Head of caudate nucleus (tissue), 42 donors: Measurements from ENCODE around the gene USP6NL.
A peak's percentile ranks its signal among the peaks of the same experiment; 100 is the strongest.
"Not testable (repeated sequence)": the region's sequence is repeated elsewhere in the genome, so short reads cannot be mapped to it uniquely, and the experiment has no call there.

Experiments
- DNase-seq, 42 donors: peaks; one replicate each; pipeline versions ENCODE4 v3.0.0 to v3.0.0-alpha.2; 2020 to 2021; ENCODE audit warnings: mixed read lengths in 7 of 42
- intact Hi-C: fragments of 100-400 bp; cut with DNase I; formaldehyde crosslinking; loops from one replicate; pipeline ENCODE4 v1.15.0; 2022

Gene USP6NL

DNA sequence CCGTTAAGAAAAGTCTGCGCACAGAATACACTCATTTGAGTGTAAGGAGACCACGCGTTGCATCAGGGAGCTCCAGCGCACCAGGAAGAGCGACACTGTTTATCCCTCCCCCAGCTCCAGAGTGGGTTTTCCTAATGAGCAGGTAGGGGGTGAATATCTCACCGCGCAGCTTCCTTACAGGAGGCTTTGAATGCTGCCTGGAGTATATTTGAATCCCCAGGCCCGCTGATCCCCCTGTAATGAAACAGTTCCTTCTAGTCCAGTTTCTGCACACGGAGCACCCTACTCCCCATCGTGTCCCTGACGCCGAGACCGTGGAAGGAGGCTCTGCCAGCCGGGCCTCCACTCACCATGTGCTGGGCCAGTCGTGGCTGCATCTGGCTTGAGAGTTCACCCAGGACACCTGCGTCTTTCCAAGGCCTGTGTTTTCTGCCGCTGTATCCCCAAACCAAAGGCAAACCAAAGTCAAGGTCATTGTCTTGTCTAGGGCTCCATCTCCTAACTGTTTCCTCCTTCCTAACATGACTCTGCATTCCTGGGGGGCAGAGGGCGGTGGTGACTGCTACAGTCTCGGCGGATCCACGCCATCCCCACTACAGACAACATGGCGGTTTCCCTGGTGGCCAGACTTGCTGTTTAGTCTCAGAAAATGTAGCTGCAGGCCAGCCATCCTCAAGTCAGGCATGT, 167.8 kb downstream of the USP6NL start:
- intact Hi-C loops = no loop called here
- DNase-seq = peak in 3 of 42 donors; percentile 16 to 36 (median 24)

DNA sequence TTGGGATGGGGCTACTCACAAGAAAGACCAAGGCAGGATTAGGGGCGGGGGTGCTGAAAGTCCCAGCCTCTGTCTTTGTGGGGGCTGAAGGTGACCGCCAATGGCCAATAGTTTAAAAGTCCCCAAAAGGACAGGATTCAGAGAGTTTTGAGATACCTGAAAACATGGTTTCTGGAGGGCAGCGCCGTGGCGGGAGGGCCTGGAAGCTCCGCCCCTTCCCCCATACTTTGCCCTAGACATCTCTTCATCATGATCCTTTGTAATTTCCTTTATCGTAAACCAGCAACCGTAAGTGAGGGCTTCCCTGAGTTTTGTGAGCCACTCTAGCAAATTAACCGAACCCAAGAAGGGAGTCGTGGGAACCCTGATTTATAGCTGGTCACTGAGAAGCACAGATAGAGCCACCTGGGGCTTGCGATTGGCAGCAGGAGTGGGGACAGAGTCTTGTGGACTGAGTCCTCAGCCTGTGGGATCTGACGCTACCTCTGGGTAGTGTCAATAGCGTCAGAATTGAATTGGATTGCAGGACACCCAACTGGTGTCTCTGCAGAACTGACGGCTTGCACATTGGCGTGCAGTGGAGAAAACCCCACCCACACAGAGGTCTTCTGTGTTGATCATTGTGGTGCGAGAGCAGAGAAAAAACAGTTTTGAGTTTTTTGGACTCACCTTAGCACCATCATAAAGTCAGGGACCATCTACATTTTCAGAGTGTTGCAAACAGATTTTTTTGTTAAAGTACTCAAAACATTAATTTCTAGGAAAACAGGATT, 169.3 kb downstream of the USP6NL start:
- intact Hi-C loops = no loop called here

DNA sequence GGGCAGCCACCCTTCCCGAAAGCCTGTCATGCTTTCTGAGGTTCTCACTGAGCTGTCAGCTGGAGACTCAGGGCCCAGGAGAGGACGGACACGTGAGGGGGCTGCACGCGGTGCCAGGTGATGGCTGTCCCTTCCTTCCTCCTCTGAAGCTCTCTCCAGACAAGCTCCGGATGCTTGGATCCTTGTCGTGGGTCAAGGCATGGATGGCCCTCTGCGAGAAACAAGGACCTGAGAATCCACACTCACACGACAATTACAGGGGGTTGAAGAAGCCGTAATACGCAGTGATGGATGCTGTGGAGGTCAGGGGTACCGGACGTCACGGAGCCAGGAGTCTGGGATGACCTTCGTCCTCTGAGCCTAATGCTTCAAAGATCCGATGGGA, 170.3 kb downstream of the USP6NL start:
- DNase-seq = no peak
- intact Hi-C loops = no loop called here

More for the DNA sequence above, 169.3 kb downstream of the USP6NL start:
- peak in 2 of 42 donors; percentile 10 to 31 for DNase-seq

DNA sequence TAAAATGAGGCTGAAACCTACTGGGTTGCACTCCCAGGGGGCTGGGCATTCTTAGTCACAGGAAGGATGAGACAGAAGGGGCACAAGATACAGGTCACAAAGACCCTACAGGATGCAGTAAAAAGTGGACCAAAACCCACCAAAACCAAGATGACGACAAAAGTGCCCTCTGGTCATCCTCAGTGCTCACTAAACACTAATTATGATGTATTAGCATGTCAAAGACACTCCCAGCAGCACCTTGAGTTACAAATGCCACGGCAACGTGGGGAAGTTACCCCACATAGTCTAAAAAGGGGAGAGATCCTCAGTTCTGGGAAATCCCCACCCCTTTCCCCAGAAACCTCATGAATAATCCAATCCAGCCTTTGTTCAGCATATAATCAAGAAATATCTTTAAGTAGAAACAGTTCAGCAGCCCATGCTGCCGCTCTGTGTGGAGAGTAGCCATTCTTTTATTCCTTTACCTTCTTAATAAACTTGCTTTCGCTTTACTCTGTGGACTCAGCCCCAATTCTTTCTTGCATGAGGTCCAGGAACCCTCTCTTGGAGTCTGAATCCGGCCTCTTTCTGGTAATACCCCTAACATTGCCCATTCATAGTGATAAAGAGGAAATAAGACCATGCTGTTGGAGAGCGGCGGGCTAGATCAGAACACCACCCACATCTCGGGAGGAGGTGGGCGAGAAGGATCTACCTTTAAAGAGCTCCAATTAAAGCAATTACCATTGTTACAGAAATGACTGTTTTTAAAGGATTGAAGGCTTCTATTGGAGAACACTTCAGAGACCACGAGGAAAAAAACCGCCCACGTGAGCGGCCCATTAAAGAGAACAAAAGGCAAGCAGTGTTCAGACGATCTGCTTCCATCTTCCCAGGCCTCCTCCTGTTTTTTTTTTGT, 170.9 kb downstream of the USP6NL start:
- DNase-seq = peak in 41 of 42 donors; percentile 22 to 78 (median 52)
- intact Hi-C loops = no loop called here

DNA sequence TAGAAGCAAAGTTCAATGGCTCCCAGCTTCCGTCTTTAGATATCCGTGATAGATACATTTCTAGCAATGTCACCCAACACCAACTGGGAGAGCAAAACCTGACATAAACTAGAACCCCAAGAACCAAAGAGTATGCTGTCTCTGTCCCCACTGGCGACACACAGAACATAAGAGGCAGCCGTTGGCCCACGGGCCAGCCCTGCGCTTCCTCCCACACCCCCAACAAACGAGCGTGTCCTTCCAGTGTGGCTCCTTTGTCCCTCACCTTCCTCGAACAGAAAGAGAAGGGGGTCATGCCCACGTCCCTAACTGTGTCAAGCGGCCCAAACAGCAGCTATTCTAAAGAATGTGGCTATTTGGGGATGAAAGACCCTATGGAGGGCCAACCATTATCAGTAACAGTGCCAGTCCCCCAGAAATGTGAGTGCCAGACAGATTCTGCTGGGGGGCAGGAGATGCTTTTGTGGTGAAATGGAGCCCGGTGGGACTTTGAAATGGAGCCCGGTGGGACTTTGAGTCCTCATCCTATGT, 171.9 kb downstream of the USP6NL start:
- intact Hi-C loops = no loop called here
- peak in 2 of 42 donors; percentile 27 to 28 for DNase-seq

DNA sequence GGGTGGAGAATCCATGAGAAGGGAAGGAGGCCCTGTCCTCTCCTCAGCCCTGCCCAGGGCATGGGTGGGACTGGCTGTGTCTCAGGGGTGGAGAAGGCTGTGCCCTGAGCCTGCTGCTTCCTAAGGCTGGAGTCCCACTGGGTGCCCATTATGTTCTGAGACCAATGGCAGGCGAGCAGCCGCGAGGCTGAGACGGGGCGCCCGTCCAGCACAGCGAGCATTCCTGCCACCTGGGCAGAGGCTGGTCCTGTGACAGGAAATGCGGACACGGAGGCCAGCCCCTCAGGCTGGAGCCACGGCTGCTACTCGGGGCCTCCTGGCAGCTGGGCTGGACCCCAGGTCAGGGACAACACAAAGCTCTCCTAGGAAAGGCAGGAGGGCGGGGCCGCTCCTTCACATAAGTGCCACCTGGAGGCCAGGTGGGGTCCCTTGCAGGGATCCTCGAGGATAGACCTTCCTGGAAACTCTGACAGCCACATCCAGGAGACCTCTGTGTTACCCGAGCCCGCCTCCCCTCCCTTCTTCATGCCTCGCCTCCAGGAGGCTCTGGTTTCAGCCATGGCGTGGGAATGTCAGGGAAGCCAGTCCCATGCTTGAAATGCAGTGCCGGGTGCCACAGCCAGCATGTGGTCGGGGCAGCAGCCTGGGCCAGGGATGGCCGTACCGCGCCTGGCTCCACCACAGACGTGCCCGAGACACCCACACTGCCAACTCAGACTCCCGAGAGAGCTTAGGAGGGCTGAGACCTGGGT, 173.9 kb downstream of the USP6NL start:
- intact Hi-C loops = no loop called here
- DNase-seq = peak in 2 of 42 donors; percentile 33 to 41

DNA sequence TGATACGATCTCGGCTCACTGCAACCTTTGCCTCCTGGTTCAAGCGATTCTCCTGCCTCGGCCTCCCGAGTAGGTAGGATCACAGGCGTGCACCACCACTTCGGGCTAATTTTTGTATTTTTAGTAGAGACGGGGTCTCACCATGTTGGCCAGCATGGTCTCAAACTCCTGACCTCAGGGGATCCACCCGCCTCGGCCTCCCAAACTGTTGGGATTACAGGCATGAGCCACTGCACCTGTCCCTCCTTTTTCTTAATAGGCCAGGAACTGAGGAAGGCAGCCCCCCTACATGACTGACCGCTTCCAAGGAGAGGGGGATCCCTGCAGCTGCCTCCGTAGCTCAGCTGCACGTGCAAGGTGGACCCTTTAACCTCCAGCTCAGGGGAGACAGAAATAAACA, 175.0 kb downstream of the USP6NL start:
- DNase-seq = peak in 1 of 42 donors; percentile 30
- intact Hi-C loops = not testable (repeated sequence)

DNA sequence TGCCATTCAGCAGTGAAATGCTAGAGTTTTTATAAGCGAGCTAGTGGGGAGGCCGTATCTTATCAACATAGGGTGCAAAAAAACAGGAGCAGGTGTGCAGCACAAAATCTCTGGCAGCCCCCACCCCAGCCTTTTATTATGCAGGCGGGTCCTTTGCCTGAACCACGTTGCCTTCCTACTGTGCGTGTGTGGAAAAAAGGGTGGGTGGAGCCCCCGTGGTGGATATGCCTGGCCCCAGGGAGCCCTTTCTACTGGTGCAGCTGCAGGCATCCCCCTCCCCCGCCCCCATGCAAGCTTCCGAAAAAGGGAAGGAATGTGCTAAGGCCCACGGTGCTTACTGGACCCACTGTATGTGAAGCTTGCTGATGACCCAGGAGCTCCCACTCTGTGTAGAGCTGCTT, 175.9 kb downstream of the USP6NL start:
- DNase-seq = peak in 2 of 42 donors; percentile 27 to 30
- intact Hi-C loops = no loop called here

DNA sequence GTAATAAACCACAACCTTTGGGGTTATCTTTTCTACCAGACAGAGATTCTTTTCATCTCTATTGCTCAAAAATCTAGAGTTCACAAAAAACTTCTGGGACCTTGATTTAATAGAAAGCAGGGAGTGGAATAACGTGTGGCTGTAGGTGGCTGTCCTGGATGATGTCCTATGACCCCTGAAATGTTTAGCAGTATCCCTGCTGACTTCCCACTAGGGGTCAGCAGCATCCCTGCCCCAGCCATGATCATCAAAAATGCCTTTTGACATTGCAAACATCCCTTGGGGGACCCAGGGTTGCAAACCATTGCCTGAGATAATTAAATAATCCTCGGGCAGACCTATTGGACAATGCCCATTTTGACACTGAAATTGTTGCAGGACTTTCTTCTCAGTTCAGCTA, 177.1 kb downstream of the USP6NL start:
- no peak for DNase-seq
- intact Hi-C loops = no loop called here

DNA sequence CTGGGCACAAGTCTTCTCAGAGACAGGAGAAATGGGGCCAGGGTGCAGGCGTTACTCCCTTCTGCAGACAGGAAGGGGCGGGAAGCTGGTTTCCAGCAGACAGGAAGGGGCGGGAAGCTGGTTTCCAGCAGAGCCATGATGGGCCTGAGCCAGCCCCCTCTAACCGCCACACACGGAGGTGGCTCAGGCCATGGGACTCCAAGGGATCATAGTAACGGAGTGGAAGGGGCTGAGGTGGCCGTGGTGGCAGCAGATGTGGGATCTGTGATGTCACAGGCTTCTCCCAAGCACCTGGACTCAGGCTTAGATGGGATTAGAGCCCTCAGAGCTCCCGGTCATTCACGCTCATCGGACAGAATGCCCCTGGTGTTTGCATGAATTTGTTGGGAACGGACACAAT, 177.8 kb downstream of the USP6NL start:
- DNase-seq = peak in 1 of 42 donors; percentile 10

DNA sequence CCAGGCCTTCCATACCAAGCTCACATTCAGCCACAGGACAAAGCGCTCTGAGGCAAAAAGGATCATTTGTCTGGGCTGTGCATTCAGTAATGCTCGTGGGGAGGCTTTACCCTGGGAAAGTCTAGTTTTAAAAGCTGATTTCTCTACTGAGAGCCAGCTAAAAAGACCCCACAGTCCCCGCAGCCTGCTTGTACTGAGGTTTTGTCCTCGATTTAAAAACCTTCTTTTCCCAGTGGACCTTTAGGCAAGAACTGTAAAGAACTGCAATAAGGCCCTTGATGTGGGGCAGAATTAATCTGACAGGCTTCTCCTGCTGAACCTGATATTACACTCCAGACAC, 180.3 kb downstream of the USP6NL start:
- intact Hi-C loops = no loop called here

More for the DNA sequence above, 177.8 kb downstream of the USP6NL start:
- intact Hi-C loops = no loop called here

DNA sequence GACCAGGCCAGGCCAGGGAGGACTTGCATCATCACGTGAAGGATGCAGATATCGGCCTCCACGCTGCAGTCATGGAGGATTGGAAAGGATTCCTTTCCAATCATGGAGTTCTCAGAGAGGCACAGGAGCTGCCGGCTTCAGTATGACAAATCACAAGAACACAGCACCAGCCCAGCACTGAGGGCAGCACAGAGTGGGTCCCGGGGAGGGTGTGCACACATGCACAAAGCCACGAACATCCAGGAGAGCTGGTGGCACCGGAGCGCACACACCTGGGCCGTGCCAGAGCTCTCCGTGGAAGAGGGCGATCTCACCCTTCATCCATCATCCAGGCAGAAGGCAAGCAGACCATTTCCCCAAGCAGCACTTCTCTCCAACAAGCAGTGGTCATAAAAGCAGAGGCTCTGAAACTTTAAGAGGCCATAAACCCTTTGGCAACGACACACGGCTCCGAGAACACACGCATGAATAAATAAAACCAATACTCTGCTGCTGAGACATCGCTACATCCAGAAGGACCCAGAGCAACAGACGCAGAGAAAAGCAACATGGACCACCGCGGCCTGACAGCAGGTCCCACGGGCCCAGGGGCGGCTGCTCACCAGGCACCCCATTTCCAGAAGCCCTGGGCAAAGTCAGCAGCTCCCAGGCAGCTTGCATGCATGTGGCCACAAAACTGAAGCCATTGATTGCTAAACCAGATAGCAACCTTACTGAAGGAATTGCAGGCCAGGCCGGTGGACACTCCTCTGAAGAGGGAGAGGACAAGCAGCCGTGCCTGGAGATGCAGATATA, 180.8 kb downstream of the USP6NL start:
- intact Hi-C loops = no loop called here

More for the DNA sequence above, 180.3 kb downstream of the USP6NL start:
- DNase-seq = peak in 1 of 42 donors; percentile 13

DNA sequence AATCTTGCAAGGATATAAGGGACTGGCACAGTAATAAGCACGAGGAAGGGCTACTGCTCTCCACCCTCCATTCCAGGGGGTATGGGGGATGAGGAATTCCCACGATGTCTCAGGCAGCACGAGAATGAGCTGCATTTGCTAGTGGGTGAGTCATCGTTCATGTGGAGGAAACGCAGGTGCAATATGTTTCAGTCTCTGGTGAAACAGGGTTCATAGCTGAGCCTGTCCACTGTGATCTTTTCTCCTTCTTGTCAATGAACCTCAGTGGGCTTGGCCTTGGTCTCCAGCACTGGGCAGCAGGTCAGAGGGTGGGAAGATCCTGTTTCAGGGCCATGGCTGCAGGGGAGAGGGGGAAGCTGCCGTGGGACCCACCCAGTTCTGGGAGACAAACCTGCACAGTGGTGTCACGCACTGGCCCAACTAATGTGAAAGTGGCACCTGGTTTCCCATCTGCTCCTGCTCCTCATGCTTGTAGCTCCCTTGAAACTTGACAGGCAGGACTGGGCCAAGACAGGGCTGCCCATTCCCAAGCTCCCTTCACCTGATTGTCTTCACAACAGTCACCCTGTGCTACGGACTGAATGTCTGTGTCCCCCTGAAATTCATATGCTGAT, 181.9 kb downstream of the USP6NL start:
- DNase-seq = peak in 6 of 42 donors; percentile 25 to 49 (median 32)
- intact Hi-C loops = no loop called here

More for the DNA sequence above, 180.8 kb downstream of the USP6NL start:
- DNase-seq = no peak

DNA sequence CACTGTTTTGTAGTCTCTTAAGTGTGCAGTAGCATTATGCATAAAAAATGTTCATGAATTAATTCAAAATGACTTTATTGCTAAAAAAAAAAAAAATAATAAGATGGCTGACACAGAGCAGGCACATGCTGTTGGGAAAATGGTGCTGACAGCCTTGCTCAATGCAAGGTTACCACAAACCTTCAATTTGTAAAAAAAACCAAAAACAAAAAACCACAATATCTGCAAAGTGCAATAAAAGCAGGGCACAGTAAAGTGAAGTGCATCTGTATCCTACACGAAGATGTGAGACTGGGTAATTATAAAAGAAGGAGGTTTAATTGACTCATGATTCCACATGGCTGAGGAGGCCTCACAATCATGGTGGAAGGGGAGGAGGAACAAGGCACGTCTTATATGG, 185.8 kb downstream of the USP6NL start:
- intact Hi-C loops = no loop called here
- peak in 1 of 42 donors; percentile 3 for DNase-seq

DNA sequence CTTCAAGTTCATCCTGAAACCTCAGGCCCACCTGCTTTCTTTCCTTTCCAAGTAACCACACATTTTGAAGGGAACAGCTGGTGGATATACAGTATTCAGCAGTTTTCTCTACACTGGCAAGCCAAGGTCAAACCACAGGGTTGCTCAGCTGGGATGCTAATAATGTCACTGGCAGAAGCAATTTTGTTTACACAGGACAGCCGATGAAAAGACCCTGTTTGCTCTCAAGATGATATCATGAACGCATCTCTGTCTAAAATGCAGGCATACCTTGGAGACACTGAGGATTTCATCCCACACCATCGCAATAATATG, 186.2 kb downstream of the USP6NL start:
- DNase-seq = peak in 3 of 42 donors; percentile 5 to 20 (median 12)
- intact Hi-C loops = no loop called here

DNA sequence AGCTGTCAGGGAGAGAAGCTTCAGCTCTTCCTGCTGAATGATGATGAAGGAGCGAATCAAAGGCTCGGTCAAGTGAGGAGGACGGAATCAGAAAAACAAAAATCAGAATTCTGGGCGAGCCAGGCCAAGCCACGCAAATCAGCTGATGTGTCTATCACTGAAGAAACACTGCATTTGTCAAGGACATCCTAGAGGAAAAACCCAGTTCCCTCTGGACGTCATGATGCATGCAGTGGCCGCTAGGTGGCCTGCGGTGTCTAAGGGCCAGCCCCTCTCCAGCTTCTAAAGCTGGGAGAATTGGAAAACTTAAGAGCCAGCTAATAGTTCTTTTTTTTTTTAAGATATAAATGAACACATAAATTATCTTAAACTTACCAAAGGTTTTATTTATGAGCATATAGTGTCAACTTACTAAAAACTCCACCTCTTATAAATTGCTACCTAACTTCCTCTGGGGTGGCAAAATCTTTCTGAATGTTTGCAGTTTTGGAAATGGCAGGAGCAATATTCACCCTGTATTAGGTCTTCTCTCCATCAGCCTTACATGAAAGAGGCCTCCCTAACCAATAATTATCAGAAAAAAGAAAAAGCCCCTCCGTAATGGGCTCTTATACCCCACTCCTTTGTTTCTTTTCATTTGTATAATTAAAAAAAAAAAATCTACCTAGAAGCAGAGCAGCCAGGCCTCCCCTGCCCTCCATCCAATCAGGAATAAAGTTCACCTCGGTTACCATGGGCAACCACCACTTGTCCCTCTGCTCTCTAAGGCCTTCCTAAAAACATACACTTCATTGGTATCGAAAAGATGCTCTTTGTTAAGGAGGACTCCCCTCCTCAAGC, 186.8 kb downstream of the USP6NL start:
- intact Hi-C loops = no loop called here
- DNase-seq = peak in 40 of 42 donors; percentile 22 to 81 (median 50)

DNA sequence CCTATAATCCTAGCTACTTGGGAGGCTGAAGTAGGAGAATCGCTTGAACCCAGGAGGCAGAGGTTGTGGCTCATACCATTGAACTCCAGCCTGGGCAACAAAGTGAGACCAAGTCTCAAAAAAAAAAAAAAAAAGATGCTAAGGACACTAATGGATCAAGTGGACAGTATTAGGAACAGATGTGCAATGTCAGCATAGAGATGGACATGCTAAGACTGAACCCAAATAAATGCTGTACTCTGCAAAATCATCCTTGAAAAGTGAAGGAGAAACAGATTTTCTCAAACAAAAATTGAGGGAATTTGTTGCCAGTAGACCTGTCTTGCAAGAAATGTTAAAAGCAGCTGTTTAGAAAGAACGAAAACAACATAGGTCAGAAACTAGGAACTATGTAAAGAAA, 194.5 kb downstream of the USP6NL start:
- intact Hi-C loops = no loop called here
- DNase-seq = no peak
